HepG2 (cell line): ENCODE measurements around the gene HTD2. TPM values are rescaled to one million over a fixed set of nuclear protein-coding genes. Genes with fewer than 3 reads are reported as not detected.

Source experiments
- BRCA1 ChIP-seq: sonication (generic); formaldehyde crosslinking; IDR thresholded peaks from 2 replicates; pipeline ENCODE4 v1.4.0; 2020; ENCODE audit warnings: missing genetic modification reagents
- CBFB ChIP-seq: sonication (generic); formaldehyde crosslinking; IDR thresholded peaks from 2 replicates; pipeline ENCODE4 v1.4.0; 2020; ENCODE audit warnings: missing genetic modification reagents
- FLYWCH1 ChIP-seq: sonication (generic); formaldehyde crosslinking; IDR thresholded peaks from 2 replicates; pipeline ENCODE4 v1.8.1; 2023; ENCODE audit warnings: mild to moderate bottlenecking, missing genetic modification reagents
- HDAC2 ChIP-seq: sonication (generic); formaldehyde crosslinking; IDR thresholded peaks from 2 replicates; pipeline ENCODE4 v1.4.0; 2020; ENCODE audit warnings: missing genetic modification reagents
- KAT2B ChIP-seq: fragments of 150-350 bp; IDR thresholded peaks from 2 replicates; pipeline ENCODE4 v1.6.1; 2014; ENCODE audit warnings: low read depth, low read length, borderline replicate concordance
- KLF15 ChIP-seq: sonication (generic); formaldehyde crosslinking; IDR thresholded peaks from 2 replicates; pipeline ENCODE4 v1.8.1; 2023; ENCODE audit warnings: borderline replicate concordance, mild to moderate bottlenecking, inconsistent platforms, missing genetic modification reagents, mixed read lengths
- NKX3-1 ChIP-seq: sonication (generic); formaldehyde crosslinking; IDR thresholded peaks from 2 replicates; pipeline ENCODE4 v1.5.0; 2020; ENCODE audit warnings: missing genetic modification reagents
- NR2C2 ChIP-seq: sonication (generic); formaldehyde crosslinking; IDR thresholded peaks from 2 replicates; pipeline ENCODE4 v1.4.0; 2020; ENCODE audit warnings: missing genetic modification reagents, mild to moderate bottlenecking, moderate library complexity, borderline replicate concordance
- PHF8 ChIP-seq: sonication (generic); formaldehyde crosslinking; IDR thresholded peaks from 2 replicates; pipeline ENCODE4 v1.5.0; 2020; ENCODE audit warnings: missing genetic modification reagents
- TARDBP ChIP-seq: sonication (generic); formaldehyde crosslinking; IDR thresholded peaks from 2 replicates; pipeline ENCODE4 v1.8.0; 2022; ENCODE audit warnings: mild to moderate bottlenecking, missing genetic modification reagents
- ZNF24 ChIP-seq: fragments of 450-650 bp; IDR thresholded peaks from 2 replicates; pipeline ENCODE4 v1.6.1; 2017; ENCODE audit warnings: antibody characterized with exemption, mild to moderate bottlenecking
- ZNF451 ChIP-seq: sonication (generic); formaldehyde crosslinking; IDR thresholded peaks from 2 replicates; pipeline ENCODE4 v1.5.0; 2020; ENCODE audit warnings: mild to moderate bottlenecking, missing genetic modification reagents
- ZNF572 ChIP-seq: sonication (generic); formaldehyde crosslinking; IDR thresholded peaks from 2 replicates; pipeline ENCODE4 v1.5.1; 2020; ENCODE audit warnings: mild to moderate bottlenecking, missing genetic modification reagents
- ZNF776 ChIP-seq: sonication (generic); formaldehyde crosslinking; IDR thresholded peaks from 2 replicates; pipeline ENCODE4 v1.4.0; 2020; ENCODE audit warnings: mild to moderate bottlenecking, missing genetic modification reagents
- polyA plus RNA-seq, 8 experiments: library from polyadenylated mRNA; depleted of rRNA in 3 of 8; stranded (reverse) in 7 of 8; unstranded in 1 of 8; fragments of >200 nt; fragmentation: Illumina TruSeq in 4 of 8; extraction: Trizol in 4 of 8; gene quantifications; 2 replicates each; pipeline versions ENCODE4 v1.2.1 to v1.2.3, GENCODE V29; 2011 to 2016; ENCODE audit warnings: low read depth in 4 of 8, missing spikeins in 1 of 8, mixed read lengths in 1 of 8; ENCODE audit not compliant: insufficient read depth in 1 of 8
- total RNA-seq, 5 experiments: library from RNA; depleted of rRNA; stranded (reverse); fragments of >200 nt; fragmentation: Illumina TruSeq; extraction: Trizol; gene quantifications; 2 replicates each; pipeline ENCODE4 v1.2.3, GENCODE V29; 2016; ENCODE audit warnings: low read depth in 1 of 5
- TF ChIP-seq, protein P1 (sequence below): IDR thresholded peaks from 2 replicates; pipeline ENCODE4 v1.4.0; 2020; ENCODE audit warnings: mild to moderate bottlenecking, missing genetic modification reagents
- TF ChIP-seq, protein P2 (sequence below): sonication (generic); formaldehyde crosslinking; IDR thresholded peaks from 2 replicates; pipeline ENCODE4 v1.8.1; 2022; ENCODE audit warnings: mild to moderate bottlenecking, missing genetic modification reagents
- TF ChIP-seq, protein P3 (sequence below), 2 experiments: sonication (generic) in 1 of 2; formaldehyde crosslinking in 1 of 2; IDR thresholded peaks; 2 replicates each; pipeline versions ENCODE4 v1.4.0 to v1.6.1; 2018 to 2020; ENCODE audit warnings: missing genetic modification reagents in 2 of 2, borderline replicate concordance in 1 of 2, low read depth in 1 of 2, mild to moderate bottlenecking in 1 of 2, missing biosample characterization in 1 of 2
- TF ChIP-seq, protein P4 (sequence below): sonication (generic); formaldehyde crosslinking; IDR thresholded peaks from 2 replicates; pipeline ENCODE4 v1.4.0; 2020; ENCODE audit warnings: missing genetic modification reagents
- TF ChIP-seq, protein P5 (sequence below): sonication (generic); formaldehyde crosslinking; IDR thresholded peaks from 2 replicates; pipeline ENCODE4 v1.8.1; 2022; ENCODE audit warnings: low read depth, mild to moderate bottlenecking, missing genetic modification reagents

The HTD2 gene
- total and polyA plus RNA-seq, 2 of the 13 experiments (the other 11 are each of a cell fraction or from before 2014, with no cell fraction given): 8.6 to 13.7 TPM

DNA sequence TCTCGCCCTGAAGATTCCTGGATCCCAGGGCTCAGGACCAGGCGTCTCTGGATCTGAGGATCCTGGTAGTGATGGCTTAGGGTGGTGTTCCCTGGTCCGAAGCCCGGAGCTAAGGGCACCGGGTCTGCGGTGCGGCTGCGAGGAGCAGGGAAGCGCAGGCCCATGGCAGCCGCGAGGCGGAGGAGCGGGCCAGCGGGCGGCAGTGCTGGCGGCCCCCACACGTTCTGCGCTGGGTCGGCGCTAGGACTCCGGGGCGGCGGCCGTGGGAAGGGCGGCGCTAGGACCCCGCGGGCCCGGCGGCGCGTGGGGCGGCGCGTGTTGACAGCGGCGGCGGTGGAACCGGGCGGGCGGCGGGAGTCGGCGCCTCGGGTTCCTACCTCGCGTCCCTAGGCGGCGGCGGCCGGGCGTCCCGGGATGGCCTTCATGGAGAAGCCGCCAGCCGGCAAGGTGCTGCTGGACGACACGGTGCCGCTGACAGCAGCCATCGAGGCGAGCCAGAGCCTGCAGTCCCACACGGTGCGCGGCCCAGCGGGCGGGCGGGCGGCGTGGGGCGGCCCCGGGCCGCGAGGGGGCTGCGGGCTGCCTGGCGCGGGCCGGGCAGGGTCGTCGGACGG is 26.4 kb downstream of the HTD2 start, which contains the start of gene PXK (continued):
- TF ChIP-seq, protein P1, sequence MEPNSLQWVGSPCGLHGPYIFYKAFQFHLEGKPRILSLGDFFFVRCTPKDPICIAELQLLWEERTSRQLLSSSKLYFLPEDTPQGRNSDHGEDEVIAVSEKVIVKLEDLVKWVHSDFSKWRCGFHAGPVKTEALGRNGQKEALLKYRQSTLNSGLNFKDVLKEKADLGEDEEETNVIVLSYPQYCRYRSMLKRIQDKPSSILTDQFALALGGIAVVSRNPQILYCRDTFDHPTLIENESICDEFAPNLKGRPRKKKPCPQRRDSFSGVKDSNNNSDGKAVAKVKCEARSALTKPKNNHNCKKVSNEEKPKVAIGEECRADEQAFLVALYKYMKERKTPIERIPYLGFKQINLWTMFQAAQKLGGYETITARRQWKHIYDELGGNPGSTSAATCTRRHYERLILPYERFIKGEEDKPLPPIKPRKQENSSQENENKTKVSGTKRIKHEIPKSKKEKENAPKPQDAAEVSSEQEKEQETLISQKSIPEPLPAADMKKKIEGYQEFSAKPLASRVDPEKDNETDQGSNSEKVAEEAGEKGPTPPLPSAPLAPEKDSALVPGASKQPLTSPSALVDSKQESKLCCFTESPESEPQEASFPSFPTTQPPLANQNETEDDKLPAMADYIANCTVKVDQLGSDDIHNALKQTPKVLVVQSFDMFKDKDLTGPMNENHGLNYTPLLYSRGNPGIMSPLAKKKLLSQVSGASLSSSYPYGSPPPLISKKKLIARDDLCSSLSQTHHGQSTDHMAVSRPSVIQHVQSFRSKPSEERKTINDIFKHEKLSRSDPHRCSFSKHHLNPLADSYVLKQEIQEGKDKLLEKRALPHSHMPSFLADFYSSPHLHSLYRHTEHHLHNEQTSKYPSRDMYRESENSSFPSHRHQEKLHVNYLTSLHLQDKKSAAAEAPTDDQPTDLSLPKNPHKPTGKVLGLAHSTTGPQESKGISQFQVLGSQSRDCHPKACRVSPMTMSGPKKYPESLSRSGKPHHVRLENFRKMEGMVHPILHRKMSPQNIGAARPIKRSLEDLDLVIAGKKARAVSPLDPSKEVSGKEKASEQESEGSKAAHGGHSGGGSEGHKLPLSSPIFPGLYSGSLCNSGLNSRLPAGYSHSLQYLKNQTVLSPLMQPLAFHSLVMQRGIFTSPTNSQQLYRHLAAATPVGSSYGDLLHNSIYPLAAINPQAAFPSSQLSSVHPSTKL (CRISPR knock-in tag): peak; percentile 48
- TF ChIP-seq, protein P2, sequence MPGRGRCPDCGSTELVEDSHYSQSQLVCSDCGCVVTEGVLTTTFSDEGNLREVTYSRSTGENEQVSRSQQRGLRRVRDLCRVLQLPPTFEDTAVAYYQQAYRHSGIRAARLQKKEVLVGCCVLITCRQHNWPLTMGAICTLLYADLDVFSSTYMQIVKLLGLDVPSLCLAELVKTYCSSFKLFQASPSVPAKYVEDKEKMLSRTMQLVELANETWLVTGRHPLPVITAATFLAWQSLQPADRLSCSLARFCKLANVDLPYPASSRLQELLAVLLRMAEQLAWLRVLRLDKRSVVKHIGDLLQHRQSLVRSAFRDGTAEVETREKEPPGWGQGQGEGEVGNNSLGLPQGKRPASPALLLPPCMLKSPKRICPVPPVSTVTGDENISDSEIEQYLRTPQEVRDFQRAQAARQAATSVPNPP (CRISPR knock-in tag): no peak
- TF ChIP-seq, protein P3, sequence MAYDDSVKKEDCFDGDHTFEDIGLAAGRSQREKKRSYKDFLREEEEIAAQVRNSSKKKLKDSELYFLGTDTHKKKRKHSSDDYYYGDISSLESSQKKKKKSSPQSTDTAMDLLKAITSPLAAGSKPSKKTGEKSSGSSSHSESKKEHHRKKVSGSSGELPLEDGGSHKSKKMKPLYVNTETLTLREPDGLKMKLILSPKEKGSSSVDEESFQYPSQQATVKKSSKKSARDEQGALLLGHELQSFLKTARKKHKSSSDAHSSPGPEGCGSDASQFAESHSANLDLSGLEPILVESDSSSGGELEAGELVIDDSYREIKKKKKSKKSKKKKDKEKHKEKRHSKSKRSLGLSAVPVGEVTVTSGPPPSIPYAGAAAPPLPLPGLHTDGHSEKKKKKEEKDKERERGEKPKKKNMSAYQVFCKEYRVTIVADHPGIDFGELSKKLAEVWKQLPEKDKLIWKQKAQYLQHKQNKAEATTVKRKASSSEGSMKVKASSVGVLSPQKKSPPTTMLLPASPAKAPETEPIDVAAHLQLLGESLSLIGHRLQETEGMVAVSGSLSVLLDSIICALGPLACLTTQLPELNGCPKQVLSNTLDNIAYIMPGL (CRISPR knock-in tag; IDR thresholded peaks at IDR 0.05; ENCODE audit: borderline replicate concordance in 1 of 2, low read depth in 1 of 2): peak in 1 of 2 experiments; percentile 85; a peak in 2 of 4 replicates
- TF ChIP-seq ZNF451 (peak; percentile 76; the same call in 1 of the 2 replicates), HDAC2 (CRISPR knock-in tag) (0 out of 2 replicates have a peak, but pooled peaks have one; percentile 57), PHF8 (CRISPR knock-in tag) (peak; percentile 50; the same call in 1 of the 2 replicates), CBFB (CRISPR knock-in tag) (peak; percentile 51; the same call in 1 of the 2 replicates), KAT2B (no peak), BRCA1 (CRISPR knock-in tag) (no peak), NKX3-1 (CRISPR knock-in tag) (no peak), KLF15 (CRISPR knock-in tag) (no peak), ZNF24 (no peak), FLYWCH1 (no peak), TARDBP (peak; percentile 27; the same call in 1 of the 2 replicates), NR2C2 (CRISPR knock-in tag) (0 out of 2 replicates have a peak, but pooled peaks have one; percentile 15), ZNF572 (CRISPR knock-in tag) (no peak), ZNF776 (CRISPR knock-in tag) (peak; percentile 53; the same call in 1 of the 2 replicates)
- TF ChIP-seq, protein P4, sequence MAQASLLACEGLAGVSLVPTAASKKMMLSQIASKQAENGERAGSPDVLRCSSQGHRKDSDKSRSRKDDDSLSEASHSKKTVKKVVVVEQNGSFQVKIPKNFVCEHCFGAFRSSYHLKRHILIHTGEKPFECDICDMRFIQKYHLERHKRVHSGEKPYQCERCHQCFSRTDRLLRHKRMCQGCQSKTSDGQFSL (CRISPR knock-in tag): no peak
- TF ChIP-seq, protein P5, sequence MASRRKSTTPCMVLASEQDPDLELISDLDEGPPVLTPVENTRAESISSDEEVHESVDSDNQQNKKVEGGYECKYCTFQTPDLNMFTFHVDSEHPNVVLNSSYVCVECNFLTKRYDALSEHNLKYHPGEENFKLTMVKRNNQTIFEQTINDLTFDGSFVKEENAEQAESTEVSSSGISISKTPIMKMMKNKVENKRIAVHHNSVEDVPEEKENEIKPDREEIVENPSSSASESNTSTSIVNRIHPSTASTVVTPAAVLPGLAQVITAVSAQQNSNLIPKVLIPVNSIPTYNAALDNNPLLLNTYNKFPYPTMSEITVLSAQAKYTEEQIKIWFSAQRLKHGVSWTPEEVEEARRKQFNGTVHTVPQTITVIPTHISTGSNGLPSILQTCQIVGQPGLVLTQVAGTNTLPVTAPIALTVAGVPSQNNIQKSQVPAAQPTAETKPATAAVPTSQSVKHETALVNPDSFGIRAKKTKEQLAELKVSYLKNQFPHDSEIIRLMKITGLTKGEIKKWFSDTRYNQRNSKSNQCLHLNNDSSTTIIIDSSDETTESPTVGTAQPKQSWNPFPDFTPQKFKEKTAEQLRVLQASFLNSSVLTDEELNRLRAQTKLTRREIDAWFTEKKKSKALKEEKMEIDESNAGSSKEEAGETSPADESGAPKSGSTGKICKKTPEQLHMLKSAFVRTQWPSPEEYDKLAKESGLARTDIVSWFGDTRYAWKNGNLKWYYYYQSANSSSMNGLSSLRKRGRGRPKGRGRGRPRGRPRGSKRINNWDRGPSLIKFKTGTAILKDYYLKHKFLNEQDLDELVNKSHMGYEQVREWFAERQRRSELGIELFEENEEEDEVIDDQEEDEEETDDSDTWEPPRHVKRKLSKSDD (CRISPR knock-in tag): peak; percentile 47; the same call in 1 of the 2 replicates
